ENCODE measurements around the gene XRCC5.

Gene XRCC5

DNA sequence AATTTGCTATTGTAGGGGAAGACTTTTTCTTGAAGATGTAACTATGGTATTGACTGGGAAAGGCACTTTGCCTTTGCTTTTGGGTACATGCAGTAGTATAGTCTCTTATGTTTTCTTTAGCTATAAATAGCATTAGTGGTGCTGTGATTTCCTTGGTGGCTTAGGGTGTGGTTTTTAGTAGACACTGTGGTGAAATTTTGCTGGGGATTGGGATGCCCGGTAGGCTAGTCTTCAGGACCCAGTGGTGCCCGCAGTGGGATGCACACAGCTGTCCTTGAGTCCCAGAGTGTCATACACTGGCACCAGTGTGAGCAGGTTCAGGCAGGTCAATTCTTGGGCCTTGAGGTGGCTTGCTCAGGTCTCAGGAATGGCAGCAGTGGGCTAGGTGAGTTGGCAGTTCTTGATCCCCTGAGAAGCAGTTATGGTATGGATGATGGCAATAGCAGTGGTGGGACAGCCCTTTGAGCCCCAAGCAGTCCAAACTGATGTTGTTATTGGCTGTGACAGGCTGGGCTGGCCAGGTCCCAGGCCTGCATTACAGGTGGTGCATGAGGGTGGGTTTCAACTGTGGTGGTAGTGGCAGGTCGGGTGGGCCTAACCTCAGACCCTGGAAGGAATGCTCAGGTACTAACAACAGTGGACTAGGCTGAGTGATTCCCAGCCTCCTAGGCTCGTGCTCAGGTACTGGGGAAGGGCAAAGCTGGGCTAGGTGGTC lies 124.3 kb downstream of the XRCC5 start:
- no peak for DNase-seq (ENCODE audit: low spot score)

DNA sequence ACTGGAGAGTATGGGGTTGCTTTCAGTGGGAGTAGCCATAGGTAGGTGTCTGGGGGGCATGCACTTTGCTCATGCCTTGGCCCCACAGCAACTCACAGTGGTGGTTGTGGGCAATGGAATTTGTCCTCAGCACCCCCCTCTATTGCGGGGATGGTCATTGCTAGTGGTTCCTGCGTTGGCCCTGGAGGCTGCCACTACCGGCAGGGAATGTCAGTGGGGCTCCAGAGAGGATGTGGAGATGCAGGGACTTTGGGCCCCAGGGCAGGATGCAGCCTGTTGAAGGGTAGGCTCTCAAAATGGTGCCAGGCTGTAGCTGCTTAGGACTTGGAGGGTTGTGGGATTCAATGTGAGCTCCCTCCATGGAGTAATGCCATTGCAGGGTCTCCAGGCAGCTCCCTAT lies 125.0 kb downstream of the XRCC5 start:
- no peak for DNase-seq (ENCODE audit: low spot score)

DNA sequence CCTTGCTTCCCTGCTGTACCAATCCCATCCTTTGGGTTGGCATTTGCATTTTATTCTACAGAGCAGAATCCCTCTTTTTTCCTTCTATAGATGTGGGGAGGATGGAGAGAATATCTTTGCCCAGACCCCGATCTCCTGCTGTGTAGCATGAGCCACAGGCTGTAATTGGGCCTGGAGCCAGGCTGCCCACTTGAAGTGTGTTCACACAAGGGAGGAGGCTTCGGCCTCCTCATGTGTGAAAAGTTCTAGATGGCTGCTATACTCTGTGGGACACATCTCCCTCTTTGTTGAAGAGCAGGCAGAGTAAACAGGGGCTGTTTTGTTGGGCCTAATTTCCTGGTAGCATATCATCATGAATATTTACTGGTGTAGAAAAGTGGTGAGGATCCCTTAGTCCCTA lies 126.3 kb downstream of the XRCC5 start:
- no peak for DNase-seq (ENCODE audit: low spot score)

DNA sequence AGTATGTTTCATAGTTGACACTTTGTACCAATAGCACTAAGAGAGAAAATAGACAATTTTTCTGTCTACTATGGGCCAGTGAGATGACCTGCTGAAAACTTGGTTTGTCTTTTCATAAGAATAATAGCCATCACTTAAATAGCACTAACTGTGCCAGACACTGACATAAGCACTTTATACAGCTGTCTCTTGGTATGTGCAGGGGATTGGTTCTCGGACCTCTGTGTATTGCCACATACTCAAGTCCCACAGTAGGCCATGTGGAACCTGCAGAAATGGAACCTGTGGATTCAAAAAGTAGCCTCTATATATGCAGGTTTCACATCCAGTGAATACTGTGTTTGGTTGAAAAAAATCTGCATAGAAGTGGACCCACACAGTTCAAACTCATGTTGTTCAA lies 126.7 kb downstream of the XRCC5 start:
- DNase-seq (ENCODE audit: low spot score): no peak

DNA sequence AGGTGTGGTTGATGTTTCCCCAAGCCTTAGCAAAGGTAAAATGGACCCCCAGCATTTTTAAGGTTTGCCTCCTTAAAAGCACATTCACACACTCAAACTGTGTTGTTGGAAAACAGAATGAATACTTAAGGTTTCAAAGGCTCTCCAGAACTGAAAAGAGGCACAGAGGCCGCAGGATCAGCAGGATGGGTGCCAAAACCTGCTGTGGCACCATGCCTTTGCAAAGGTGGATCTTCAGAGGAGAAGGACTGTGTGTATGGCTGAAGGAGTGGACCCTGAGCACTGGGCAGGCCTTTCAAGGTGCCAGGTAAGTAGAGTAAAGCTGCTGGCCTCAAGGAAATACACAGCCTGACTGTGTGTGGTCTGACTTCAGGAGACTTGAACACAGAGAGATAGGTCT lies 127.3 kb downstream of the XRCC5 start:
- DNase-seq (ENCODE audit: low spot score): no peak

DNA sequence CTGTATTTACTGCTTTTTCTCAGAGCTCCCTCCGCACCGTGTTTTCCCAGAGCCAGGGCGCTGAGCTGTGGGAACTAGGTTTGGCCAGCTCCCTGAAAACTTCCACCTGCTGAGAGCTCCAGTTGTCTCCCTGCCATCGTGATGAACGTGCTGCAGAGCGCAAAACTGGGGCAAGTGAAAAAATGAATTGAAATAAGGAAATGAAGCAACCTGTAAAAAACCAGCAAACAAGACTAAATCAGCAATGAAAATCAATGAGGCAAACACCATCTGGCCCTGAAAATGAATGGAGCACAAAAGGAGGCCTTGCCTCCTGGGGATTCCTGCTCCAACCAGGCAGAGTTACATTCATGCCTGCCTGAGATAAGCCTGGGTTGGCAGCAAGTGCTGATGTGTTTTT lies 133.2 kb downstream of the XRCC5 start:
- DNase-seq (ENCODE audit: low spot score): no peak

DNA sequence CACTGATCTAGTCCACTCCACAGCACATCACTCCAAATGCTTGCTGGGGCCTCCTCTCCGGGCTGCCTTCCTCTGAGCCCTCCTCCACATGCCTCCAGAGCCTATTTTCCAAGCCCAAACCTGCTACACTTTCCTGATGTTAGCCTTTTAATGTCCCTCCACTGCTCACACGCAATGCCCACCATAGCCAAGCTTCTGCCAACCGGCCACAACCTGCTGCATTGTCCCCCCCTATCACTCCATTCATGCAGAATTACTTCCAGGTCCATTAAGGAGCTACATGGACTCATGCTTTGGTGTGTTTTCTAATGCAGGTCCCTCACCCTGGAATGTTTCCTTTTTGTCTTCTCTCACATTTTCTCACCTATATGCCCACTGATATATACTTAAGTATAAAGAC lies 133.9 kb downstream of the XRCC5 start:
- DNase-seq (ENCODE audit: low spot score): no peak

DNA sequence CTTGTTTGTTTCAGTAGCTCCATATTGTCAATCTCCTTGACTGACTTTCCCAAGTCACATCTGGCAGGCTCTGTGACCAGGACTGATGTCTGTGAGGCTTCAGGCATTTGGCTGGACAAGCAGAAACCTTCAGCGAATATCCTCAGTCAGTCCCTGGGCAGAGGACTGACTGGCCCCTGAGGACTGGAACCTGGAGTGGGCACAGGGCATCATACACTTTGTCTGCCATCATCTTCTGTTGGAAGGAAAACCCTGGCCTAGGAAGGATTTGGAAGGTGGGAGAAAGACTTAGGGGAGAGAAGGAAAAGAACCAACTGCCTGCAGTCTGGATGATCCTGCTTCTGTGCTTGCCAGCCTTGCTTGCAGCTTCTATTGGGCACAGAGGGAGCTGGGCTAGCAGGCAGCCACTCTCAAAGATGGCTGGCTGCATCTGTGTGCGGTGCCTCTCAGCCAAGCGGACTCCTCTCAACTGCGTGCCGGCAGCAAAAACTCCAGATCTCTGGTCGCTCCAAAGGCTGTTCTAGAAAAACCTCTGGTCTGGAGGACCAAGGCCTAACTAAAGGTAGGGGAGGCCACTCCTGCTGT lies 136.3 kb downstream of the XRCC5 start:
- no peak for DNase-seq (ENCODE audit: low spot score)

DNA sequence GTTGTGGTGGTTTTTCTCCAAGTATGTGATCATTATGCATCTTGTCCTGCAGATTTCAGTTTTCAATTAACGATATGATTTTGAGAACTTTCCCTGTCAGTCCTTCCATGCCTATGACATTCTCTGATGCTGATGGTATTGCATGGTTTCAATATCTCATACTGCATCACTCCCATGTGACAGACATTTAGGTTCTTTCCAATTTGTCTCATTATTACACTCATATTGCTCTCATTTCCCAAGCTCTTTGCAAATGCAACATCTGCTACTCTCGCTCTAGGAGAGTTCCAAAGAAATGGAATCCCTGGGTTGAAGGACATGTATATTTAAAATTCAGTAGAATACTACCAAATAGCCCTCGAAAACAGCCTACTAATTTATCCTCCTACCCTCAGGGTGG lies 137.6 kb downstream of the XRCC5 start:
- no peak for DNase-seq (ENCODE audit: low spot score)
